ENCODE measurements around the gene AUTS2. TPM values are rescaled to one million over a fixed set of nuclear protein-coding genes. Genes with fewer than 3 reads are reported as not detected.

The AUTS2 gene
- total RNA-seq, 1 donor from 2014 or later, result 5.2 TPM

DNA sequence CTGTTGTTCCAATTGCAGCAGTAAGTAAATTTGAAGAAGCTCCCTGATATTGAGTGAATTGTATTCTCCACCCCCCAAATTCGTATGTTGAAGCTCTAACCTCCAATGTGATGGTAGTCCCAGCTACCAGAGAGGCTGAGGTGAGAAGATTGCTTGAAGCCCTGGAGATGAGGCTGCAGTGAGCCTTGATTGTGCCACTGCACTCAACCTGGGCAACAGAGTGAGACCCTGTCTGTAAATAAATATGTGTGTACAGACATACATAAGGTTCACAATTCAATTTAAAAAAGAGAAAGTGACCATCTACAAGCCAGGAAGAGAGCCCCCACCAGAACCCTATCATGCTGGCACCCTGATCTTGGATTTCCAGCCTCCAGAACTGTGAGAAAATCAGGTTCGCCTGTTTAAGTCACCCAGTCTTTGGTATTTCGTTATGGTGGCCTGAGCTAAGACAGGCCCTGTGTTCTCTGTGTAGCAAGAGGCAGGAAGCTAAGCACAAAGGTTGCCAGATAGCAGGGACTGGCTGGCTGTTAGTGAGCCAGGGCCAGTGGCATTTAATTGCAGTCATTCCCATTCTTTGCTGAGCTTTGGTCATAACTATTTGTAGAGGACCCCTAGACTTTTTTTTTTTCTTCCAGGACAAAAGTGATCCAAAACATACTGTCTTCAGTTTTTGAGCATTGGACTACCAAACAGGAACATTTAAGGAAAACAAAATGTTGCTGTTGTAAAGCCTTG lies 45.6 kb downstream of the AUTS2 start:
- ATAC-seq (ENCODE audit: poor library complexity) (peak; percentile 52), DNase-seq (no peak)
- intact Hi-C loops (cut with DNase I), result no loop called here

DNA sequence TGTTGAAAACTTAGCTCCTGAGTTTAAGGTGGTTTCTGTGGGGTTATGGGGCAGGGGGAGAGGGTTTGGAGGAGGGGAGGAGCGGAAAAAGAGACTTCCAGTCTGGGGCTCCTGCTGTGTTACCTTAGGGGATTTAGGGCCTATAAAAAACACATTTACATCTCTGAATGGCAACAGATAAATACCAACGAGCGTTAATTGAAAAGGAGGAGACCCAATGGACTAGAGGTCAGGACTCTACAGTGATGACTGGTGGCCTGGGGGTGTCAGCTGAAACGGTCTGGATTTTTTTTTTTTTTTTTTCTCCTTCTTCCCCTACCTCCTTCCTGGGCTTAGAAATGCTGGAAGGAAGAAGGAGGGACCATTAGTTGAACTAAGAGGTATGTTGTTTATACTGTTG lies 47.4 kb downstream of the AUTS2 start:
- intact Hi-C loops (cut with DNase I), result no loop called here
- ATAC-seq (ENCODE audit: poor library complexity) (no peak), DNase-seq (no peak)

DNA sequence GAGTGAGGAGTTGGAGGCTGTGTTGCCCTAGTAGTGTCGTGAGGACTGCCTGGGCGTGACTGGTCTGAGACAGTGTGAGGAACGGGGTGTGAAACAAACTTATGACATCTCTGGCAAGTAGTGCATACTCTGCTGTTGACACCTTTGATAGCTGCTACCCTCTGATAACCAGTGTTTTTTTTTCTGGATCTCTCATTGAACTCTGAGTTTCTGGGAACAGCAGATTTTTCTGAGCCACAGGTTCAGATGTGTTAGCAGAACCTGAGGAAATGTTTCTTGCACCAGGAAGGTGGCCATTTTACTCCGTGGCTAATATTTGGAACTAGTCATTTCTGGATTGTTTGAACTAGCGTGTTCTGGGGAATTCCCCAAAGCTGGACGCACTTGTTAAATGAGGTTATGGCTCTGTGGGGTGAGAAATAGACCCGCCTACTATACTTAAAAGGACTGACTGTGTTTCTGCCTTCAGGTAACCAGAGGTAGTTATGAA lies 52.9 kb downstream of the AUTS2 start:
- DNase-seq (no peak), ATAC-seq (ENCODE audit: poor library complexity) (no peak)
- intact Hi-C loops (cut with DNase I), result no loop called here

DNA sequence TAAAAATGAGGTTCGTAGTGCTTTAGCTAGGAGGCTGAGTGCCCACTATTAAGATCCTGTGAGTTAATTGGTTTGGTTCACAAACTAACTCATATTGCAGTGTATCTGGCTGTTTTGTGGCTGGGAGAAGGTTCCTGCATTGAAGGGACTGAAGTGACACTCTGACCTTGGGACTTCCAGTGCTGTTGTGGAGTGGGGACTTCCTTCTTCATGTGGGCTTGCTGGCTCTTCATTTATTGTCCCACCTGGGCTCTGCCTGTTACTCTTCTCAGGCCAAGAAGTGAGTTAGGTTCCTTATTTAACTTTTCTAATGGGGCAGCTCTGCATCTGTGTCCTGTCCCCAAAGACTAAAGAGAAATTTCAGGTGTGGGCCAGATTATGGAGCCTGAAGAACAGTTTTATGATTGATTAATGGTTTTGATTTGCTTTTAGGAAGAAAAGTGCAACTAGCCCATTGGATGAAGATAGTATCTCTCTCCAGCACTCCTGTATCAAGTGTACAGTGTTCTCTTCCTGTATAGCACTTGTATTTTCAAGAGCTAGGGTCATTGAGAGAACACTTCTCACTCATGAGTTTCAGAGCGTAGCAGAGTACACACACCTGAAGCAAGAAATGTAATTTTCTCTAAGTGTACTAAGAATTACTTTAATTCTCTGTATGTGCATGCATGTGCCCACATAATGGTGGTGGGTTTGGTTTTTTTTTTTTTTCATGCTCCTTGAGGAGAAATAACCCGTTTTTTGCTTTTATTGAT lies 54.8 kb downstream of the AUTS2 start:
- intact Hi-C loops (cut with DNase I), result no loop called here
- DNase-seq, result no peak
- ATAC-seq (ENCODE audit: poor library complexity), result no peak

DNA sequence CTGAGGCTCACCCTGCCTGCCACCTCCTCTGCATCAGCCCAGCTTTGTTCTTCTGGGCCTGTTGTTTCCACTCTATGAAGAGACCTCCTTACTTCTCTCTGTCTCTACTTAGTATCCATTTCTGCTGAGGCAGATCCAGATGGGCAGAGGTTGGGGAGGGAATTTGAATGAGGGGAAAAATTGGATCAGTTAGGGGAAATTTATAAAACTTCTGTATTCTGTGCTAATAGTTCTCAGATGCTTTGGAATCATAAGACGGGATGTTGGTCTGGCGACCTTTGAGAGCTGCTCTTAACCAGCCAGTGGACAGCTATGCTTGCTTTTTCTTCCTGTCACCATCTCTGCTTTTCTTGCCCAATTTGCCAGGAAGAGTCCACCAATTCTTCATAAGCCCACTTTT lies 55.5 kb downstream of the AUTS2 start:
- intact Hi-C loops (cut with DNase I), result no loop called here
- DNase-seq (no peak), ATAC-seq (ENCODE audit: poor library complexity) (no peak)

DNA sequence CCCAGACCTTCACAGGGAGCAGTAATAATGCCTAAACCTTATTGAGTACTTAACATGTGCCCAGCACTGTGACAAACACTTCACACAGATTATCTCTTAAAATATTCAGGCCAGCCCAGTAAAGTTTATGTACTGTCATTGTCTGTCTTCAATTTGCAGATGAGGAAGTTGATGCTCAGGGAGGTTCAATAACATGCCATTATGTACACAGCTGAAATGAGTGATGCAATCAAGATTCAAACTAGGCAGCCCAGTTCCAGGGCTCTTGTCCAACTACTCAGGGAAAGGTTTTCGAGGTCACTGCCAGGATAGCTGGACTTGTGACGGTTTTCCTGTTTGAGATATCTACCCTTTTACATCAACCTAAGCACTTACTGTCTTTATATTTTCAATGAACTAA lies 56.1 kb downstream of the AUTS2 start:
- intact Hi-C loops (cut with DNase I), result no loop called here
- ATAC-seq (ENCODE audit: poor library complexity) (peak; percentile 74), DNase-seq (no peak)

DNA sequence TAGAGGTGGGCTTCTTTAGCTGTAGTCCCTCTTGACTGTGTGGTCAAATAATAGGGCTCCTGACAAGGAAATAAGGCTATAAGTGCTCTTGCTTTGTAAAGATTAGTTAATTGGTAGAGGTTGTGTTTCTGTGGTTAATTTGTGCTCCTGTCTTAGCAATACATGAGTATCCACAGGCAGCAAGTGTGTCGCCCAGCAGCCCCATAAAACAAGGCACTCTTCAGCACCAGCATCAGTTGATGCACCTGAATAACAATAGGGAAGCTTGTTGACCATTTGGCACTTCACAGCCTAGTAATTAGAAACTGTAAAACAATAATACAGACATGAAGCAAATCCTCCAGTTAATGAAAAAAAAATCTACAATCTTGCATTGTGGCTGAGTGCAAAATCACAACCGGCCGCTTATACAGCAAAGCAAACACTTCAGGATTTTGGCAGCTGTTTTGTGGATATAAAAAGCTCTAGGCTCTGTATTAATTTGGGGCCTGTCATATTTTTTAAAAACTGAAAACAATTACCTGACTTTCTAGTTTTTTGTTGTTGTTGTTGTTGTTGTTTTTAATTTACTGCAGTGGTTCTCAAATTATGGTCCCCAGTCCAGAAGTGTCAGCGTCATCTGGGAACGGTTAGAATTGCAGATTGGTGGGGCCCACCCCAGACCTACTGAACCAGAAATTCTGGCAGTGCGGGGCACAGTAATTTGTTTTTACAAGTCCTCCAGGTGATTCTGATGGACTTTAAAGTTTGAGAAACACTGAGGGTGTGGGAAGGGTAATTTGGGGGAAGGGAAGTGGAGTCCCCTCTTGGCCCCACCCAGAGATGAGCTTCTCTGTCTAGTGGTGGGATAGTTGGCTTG lies 56.8 kb downstream of the AUTS2 start:
- no peak for DNase-seq
- ATAC-seq (ENCODE audit: poor library complexity), result no peak
- intact Hi-C loops (cut with DNase I), result no loop called here

DNA sequence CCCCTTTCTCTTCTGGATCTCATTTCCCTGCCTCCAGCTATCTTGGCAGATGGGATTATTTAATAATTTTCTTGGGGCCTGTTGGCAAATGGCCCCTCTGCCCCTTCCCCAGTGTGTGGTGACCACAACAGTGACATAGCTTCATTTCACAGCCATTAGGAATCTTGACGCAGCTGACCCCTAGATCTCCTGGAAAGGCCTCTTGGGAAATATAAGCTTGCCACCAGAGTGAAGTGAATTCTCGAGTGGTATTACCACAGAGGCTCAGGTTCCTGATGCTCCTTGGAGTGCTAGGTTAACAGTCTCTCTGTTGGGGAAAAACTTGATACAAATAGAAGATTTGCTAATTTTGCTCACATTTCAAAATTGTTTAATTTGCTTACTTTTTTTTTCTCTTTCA lies 57.8 kb downstream of the AUTS2 start:
- ATAC-seq (ENCODE audit: poor library complexity) (no peak), DNase-seq (no peak)
- intact Hi-C loops (cut with DNase I), result no loop called here

DNA sequence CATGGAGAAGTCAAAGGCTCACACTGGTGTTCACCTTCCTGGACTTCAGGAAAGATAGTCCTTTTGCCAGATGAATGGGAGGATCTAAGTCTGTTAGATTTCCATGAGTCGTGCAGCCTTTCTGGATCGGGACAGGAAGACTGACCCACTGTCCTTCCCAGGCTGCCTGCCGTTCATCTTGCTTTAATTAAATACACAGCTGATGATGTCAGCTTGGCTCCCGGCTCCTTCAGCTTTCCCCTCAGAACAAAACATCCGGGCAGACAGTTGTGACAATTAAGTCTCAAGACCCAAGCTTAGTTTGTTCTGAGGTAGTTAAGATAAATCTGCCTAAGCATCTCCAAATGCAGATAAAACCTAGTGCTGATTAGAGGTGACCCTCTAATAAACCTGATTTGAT lies 58.6 kb downstream of the AUTS2 start:
- ATAC-seq (ENCODE audit: poor library complexity), result peak; percentile 75
- intact Hi-C loops (cut with DNase I), result no loop called here
- DNase-seq, result peak; percentile 64

DNA sequence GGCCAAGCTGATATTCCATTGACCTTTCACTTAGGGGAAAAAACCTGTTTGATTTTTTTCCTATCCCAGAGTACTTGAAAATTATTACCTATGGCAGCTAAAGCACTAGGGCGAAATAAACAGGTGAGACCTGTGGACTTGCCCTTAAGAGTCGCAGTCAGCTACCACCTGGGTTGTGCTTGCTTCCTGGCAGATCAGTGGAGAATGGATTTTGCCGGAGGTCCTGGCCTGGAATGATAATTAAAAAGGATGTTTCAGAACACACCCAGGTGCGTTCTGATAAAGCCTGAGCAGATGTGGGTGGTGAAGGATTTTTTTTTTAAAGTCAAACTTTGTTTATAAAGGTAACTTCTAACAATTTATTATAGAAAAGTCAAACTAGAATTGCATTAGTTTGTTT lies 59.1 kb downstream of the AUTS2 start:
- no peak for ATAC-seq (ENCODE audit: poor library complexity)
- no peak for DNase-seq
- intact Hi-C loops (cut with DNase I), result no loop called here

DNA sequence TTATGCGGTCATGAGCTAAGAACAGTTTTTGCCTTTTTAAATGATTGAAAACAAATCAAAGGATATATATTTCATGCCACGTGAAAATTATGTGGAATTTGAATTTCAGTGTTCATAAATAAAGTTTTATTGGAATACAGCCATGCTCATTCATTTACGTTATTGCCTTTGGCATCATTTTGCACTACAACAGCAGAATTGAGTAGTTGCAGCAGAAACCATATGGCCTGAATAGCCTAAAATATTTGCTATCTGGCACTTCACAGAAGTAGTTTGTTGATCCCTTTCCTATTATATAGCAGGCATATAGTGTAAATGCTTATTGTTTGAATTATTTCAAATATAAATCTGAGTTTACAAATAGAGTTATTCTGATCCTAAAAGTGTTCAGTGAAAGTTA lies 59.7 kb downstream of the AUTS2 start:
- intact Hi-C loops (cut with DNase I), result no loop called here

DNA sequence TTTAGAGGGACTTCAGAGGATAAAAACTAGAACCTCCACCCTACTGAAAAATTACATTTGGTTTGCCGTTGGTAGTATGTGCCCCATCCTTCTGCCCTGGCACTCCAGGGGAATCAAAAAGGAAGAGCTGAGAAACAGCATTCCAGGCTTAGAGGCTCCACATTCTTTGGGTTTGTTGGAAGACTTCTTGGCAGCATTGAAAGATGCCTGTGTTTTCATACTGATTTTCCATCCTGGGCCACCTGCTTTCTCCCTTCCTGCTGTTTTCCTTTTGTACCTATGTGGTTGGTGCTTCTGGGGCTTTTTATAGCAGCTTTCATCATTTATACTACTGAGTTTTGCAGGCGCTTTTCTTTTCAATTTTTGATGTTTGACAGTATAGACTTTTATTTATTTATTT lies 61.7 kb downstream of the AUTS2 start:
- DNase-seq (no peak), ATAC-seq (ENCODE audit: poor library complexity) (no peak)
- intact Hi-C loops (cut with DNase I), result no loop called here

More for the DNA sequence above, 59.7 kb downstream of the AUTS2 start:
- no peak for ATAC-seq (ENCODE audit: poor library complexity)
- DNase-seq, result no peak

DNA sequence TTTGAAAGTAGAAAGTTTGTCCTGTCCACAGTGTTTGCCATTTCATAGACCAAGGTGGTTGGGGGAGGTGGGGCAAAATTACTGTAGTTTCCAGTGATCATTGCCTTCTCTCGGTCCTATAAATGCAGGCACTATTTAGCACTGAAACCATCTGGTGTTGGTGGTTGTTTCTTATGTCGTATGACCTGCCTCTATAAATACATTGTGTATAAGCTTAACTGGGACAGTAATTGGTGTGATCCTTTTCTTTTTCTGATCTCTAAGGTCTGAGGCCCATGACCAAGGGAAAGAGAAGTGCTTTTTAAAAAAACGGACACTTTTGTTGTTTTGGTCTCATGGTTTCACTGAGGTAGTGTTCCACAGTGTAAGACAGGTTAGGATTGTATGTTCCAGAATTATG lies 63.1 kb downstream of the AUTS2 start:
- ATAC-seq (ENCODE audit: poor library complexity) (no peak), DNase-seq (no peak)
- intact Hi-C loops (cut with DNase I), result no loop called here

DNA sequence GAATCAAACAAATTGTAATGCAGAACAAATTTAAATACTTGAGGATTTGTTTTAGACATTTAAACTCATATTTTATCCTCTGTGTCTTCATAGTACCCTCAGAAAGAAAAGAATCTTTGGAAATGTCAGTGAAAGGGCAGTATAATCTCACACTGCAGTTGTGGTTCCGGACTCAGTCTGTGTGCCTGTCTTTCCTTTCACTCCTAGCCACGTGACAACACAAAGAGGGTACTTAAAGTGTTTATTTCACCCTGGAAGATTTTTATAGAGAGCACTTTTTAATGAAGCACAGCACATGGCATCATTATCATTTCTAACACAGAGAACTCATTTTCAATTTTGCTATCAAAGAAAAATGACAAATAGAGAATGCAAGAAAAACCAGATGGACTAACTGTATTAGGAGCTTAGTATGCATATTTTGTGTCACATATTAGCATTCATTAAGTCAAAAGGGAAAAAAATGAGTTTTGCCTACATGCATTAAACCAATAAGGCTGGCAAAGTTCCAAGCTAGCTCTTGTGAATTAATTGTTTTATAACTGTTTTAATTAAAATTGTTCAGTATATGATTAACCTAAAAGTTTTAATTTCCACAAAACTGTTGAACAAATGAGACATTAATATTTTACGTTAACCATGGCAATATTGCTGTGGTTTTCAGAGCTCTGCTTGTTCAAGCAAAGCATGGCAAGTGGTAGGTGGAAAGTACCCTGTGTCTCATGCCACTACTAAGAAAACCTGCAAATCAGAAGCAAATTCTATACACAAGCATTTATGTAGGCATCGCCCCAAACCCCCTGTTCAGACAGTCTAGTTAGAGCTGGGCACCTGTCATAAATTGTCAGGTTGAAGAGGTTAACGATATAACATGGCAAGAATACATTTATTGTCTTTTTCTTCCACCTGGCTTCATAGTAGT lies 65.9 kb downstream of the AUTS2 start:
- no peak for DNase-seq
- ATAC-seq (ENCODE audit: poor library complexity), result no peak
- intact Hi-C loops (cut with DNase I), result no loop called here

DNA sequence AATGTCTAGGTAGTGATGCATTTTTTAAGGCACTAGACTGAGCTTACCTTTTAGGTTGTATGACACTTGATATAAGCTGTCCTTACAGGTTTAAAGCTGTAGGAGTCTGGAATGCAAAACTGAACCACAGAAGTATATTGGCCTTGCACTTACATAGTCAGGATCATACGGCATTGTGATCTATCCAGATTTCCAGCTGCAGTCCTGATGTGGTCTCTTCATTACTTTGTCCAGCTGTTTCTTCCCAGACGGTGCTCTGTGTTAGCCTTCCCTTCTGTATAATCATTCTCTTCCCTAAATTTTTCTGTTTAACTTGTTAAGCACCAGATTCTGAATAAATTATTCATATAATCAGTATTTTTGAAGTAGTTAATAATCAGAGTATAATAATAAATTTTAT lies 67.1 kb downstream of the AUTS2 start:
- DNase-seq, result no peak
- ATAC-seq (ENCODE audit: poor library complexity), result no peak
- intact Hi-C loops (cut with DNase I), result no loop called here

DNA sequence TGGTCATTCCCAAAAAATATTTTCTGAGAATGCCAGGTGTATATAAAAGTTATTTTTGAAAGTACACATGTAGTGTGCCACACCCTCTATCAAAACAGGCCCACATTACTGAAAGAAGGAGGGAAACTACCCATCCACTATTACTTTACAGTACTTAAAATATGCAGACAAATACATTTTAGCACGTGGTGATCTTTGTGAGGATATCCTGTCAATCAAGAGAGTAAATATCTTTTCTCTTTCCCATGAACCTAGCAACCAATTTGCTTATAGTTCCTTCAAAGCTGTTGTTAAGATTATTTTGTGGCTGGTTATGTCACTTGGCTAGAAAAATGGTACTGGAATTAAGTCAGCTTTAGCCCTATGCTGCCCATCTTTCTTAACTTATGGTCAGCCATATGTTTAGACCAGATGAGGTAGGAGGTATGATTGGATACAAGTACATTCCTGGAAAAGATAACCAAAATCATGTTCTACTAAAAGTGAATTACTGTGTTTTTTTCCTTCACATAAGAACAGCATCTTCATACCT lies 70.1 kb downstream of the AUTS2 start:
- DNase-seq, result no peak
- intact Hi-C loops (cut with DNase I), result no loop called here
- no peak for ATAC-seq (ENCODE audit: poor library complexity)

DNA sequence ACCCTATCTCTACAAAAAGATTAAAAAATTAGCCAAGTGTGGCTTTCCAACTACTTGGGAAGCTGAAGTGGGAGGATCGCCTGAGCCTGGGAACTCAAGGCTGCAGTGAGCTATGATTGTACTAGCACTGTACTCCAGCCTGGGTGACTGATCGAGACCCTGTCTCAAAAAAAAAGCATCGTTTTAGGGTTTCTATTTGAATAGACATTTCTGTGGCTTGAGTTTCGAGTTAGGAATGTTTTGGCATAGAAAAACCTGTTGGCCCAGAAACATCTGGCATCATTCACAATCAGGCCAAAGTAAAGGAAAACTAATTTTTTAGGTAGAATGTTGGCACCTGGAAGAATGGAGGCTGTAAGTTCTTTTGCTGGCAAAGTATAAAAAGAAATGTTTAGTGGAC lies 72.4 kb downstream of the AUTS2 start:
- intact Hi-C loops (cut with DNase I), result no loop called here
- DNase-seq, result no peak
- ATAC-seq (ENCODE audit: poor library complexity), result no peak

DNA sequence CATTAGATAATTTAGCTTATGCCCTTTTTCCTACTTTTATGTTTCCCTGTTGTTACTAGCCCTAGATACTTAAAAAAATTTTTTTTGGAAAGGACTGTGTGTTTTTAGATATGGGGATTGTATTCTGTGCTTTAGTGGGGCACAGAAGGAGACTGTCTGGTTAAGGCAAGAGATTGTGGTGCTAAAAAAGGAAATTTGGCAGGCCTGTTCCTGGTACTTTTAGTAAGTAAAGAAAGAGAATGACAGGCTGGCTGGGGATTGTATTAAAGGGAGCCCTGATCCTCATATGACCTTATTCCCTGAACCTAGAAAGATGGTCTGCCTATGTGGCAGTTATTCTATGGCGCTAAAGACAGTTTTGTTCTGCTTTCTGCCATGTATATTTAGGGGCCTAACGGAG lies 74.8 kb downstream of the AUTS2 start:
- intact Hi-C loops (cut with DNase I), result no loop called here
- DNase-seq (no peak), ATAC-seq (ENCODE audit: poor library complexity) (no peak)
